PC-3 (cell line): ENCODE data around the gene PSMA7. TPM values are rescaled to one million over a fixed set of nuclear protein-coding genes. Genes with fewer than 3 reads are reported as not detected.

Experiments used
- ATAC-seq: fragments of 200-7000 bp; cut with Tn5 transposase; 2 replicates; pipeline ENCODE4 v1.9.1; 2020; ENCODE audit warnings: mild to moderate bottlenecking, moderate library complexity
- BruUV-seq: library from RNA; stranded (reverse); fragments of 400-500 nt; replicated peaks from 2 replicates; lab custom pipeline; 2021; lab: Mats Ljungman, UMichigan
- CTCF ChIA-PET: fragments of 300-600 bp; sonication (Branson Sonifier 250); formaldehyde crosslinking; loops from one replicate; lab custom pipeline; 2022; ENCODE audit warnings: antibody characterized with exemption; lab: Charles Lee
- POLR2A ChIA-PET: fragments of 300-600 bp; sonication (Branson Sonifier 250); formaldehyde crosslinking; loops from one replicate; lab custom pipeline; 2022; ENCODE audit warnings: antibody characterized with exemption; ENCODE audit not compliant: unreplicated experiment; lab: Charles Lee
- DNase-seq: peaks from one replicate; pipeline ENCODE4 v3.0.0-alpha.2; 2015
- H2AFZ ChIP-seq: fragments of 300-600 bp; sonication (generic); 2 replicates; pipeline ENCODE4 v1.6.0; 2016; ENCODE audit warnings: antibody characterized with exemption, low read length
- H3F3A ChIP-seq: fragments of 300-600 bp; sonication (generic); one replicate; pipeline ENCODE4 v1.6.0; 2017; ENCODE audit warnings: antibody characterized with exemption, low read length, control low read depth, mild to moderate bottlenecking; ENCODE audit not compliant: unreplicated experiment
- H3K27ac ChIP-seq: fragments of 300-600 bp; sonication (generic); 2 replicates; pipeline ENCODE4 v1.5.1; 2016; ENCODE audit warnings: mild to moderate bottlenecking, low read length
- H3K27me3 ChIP-seq: fragments of 300-600 bp; sonication (generic); 2 replicates; pipeline ENCODE4 v1.6.1; 2016; ENCODE audit warnings: low read length, mixed read lengths
- H3K36me3 ChIP-seq: fragments of 300-600 bp; sonication (generic); 2 replicates; pipeline ENCODE4 v1.6.1; 2016; ENCODE audit warnings: low read depth, mixed run types, low read length, mixed read lengths
- H3K4me1 ChIP-seq: fragments of 300-600 bp; sonication (generic); 2 replicates; pipeline ENCODE4 v1.5.1; 2016; ENCODE audit warnings: low read length; ENCODE audit not compliant: insufficient read depth
- H3K4me2 ChIP-seq: fragments of 300-600 bp; sonication (generic); 2 replicates; pipeline ENCODE4 v1.6.0; 2016; ENCODE audit warnings: low read length
- H3K4me3 ChIP-seq: fragments of 300-600 bp; sonication (generic); 2 replicates; pipeline ENCODE4 v1.5.1; 2016; ENCODE audit warnings: mild to moderate bottlenecking, low read length, mixed read lengths
- H3K79me2 ChIP-seq: fragments of 300-600 bp; sonication (generic); 2 replicates; pipeline ENCODE4 v1.6.1; 2017; ENCODE audit warnings: low read length, mixed read lengths
- H3K9ac ChIP-seq: fragments of 300-600 bp; sonication (generic); 2 replicates; pipeline ENCODE4 v1.6.0; 2016; ENCODE audit warnings: mild to moderate bottlenecking, low read length
- H3K9me2 ChIP-seq: fragments of 300-600 bp; sonication (generic); replicated peaks from 2 replicates; pipeline ENCODE4 v1.6.1; 2016; ENCODE audit warnings: mixed run types, low read length, mixed read lengths
- H3K9me3 ChIP-seq: fragments of 300-600 bp; sonication (generic); 2 replicates; pipeline ENCODE4 v1.6.1; 2016; ENCODE audit warnings: low read length, mixed read lengths
- H4K20me1 ChIP-seq: fragments of 300-600 bp; sonication (generic); 2 replicates; pipeline ENCODE4 v1.6.1; 2016; ENCODE audit warnings: low read length, mixed read lengths
- EZH2 ChIP-seq: fragments of 300-600 bp; sonication (generic); IDR thresholded peaks from one replicate; pipeline ENCODE4 v1.6.1; 2017; ENCODE audit warnings: antibody characterized with exemption, mild to moderate bottlenecking, low read length; ENCODE audit not compliant: unreplicated experiment
- EZH2phosphoT487 ChIP-seq: fragments of 300-600 bp; sonication (generic); IDR thresholded peaks from 2 replicates; pipeline ENCODE4 v1.6.1; 2018; ENCODE audit warnings: mild to moderate bottlenecking, antibody characterized with exemption, low read length, borderline replicate concordance
- intact Hi-C: fragments of 100-400 bp; cut with micrococcal nuclease; formaldehyde crosslinking; loops from 2 replicates; pipeline ENCODE4 v1.9.0; 2023
- total RNA-seq: library from RNA; depleted of rRNA; stranded (reverse); fragments of >200 nt; gene quantifications from 2 replicates; pipeline ENCODE4 v1.2.3, GENCODE V29; 2014
- TF ChIP-seq, protein P1 (sequence below): fragments of 300-600 bp; sonication (generic); conservative IDR thresholded peaks from 2 replicates; pipeline ENCODE4 v1.5.1; 2017; ENCODE audit warnings: antibody characterized with exemption, low read depth, mild to moderate bottlenecking, low read length

Gene PSMA7
- total RNA-seq, 1 experiment from 2014 or later, result 751 TPM

DNA sequence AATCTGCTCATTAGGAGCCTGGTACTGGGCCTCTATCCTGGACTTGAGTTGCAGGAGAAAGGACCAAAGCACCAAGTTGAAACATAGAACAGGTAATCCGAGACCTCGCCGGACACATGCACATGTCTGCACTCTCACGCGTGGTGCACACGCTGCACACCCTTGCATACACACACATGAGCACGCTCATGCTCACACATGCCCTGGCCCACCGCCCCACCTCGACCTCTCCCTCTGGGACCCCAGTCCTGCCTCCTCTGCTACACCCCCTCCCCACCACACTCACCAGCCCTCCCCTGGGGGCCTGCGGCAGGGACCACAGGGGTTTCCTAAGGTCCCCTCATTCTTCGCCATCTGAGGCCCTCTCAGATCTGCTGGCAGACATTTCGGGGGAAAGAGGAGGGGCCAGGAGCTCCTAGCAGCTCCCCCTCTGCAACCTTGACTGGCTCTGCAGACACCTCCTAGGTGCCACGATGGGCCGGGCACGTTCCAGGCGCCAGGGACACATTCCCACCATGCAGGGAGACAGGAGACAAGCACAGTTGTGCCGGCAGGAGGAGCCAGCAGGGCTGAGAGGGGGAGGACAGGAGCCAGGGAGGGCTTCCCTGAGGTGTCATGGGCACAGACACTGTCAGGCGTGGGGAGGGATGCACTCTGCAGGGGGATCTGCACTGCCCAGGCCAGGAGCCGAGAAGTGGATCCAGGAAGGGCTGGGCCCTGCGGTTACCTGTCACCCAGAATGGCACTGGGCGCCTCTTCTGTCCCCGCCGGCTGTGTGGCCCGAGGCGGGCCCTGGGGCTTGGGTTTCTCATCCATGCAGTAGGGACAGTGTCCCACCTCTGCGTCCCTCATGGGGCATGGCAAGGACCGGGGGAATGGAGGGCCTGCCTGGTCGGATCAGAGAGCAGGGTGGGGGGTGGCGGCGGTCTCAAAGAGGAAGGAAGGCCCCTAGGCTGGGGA, 46.5 kb downstream of the PSMA7 start:
- ChIA-PET CTCF (no interaction called here), POLR2A (no interaction called here)
- intact Hi-C loops, result no loop called here
- H3F3A ChIP-seq, result no peaks in the 10 kb centered on the region
- H3K9ac ChIP-seq, result no peak overlapping the region
- no peak overlapping the region for H2AFZ ChIP-seq
- H3K79me2 ChIP-seq, result no peaks in the 10 kb centered on the region
- H3K4me3 ChIP-seq, result no peak overlapping the region
- 0 out of 2 replicates have a peak, but pooled peaks cover 4% of the 10 kb centered on the region for H3K27me3 ChIP-seq
- H3K9me2 ChIP-seq, result no peaks in the 10 kb centered on the region
- H3K36me3 ChIP-seq, result no peaks in the 10 kb centered on the region
- H3K27ac ChIP-seq, result no peak overlapping the region
- no peak overlapping the region for H3K4me2 ChIP-seq
- ATAC-seq (no peak), DNase-seq (no peak)
- no peaks in the 10 kb centered on the region for H3K4me1 ChIP-seq
- no TSS peak for BruUV-seq
- H4K20me1 ChIP-seq, result no peaks in the 10 kb centered on the region
- no peaks in the 10 kb centered on the region for H3K9me3 ChIP-seq
- TF ChIP-seq EZH2 (no peak), EZH2phosphoT487 (no peak)
- TF ChIP-seq, protein P1, sequence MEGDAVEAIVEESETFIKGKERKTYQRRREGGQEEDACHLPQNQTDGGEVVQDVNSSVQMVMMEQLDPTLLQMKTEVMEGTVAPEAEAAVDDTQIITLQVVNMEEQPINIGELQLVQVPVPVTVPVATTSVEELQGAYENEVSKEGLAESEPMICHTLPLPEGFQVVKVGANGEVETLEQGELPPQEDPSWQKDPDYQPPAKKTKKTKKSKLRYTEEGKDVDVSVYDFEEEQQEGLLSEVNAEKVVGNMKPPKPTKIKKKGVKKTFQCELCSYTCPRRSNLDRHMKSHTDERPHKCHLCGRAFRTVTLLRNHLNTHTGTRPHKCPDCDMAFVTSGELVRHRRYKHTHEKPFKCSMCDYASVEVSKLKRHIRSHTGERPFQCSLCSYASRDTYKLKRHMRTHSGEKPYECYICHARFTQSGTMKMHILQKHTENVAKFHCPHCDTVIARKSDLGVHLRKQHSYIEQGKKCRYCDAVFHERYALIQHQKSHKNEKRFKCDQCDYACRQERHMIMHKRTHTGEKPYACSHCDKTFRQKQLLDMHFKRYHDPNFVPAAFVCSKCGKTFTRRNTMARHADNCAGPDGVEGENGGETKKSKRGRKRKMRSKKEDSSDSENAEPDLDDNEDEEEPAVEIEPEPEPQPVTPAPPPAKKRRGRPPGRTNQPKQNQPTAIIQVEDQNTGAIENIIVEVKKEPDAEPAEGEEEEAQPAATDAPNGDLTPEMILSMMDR, result no peak

DNA sequence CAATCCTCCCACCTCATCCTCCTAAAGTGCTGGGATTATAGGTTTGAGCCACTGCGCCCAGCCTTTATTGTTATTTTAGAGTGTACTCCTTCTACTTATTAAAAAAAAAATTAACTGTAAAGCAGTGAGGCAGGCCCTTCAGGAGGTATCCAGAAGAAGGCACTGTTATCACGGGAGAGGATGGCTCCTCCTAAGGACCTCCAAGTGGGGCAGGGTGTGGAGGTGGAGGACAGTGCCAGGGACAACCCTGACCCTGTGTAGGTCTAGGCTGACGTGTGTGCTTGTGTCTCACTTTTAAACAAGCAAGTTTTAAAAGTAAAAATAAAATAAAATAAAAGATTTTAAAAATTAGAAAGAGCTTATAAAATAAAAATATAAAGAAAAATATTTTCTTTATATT, 53.8 kb downstream of the PSMA7 start:
- TF ChIP-seq EZH2phosphoT487, result no peak
- TF ChIP-seq, protein P1, result no peak
- TF ChIP-seq EZH2, result no peak
- 0 out of 2 replicates have a peak, but pooled peaks cover 13% of the 10 kb centered on the region for H3K27me3 ChIP-seq
- CTCF ChIA-PET, result no interaction called here

More for the DNA sequence above, 53.8 kb downstream of the PSMA7 start:
- H2AFZ ChIP-seq, result no peak overlapping the region
- no peak overlapping the region for H3K27ac ChIP-seq
- no peaks in the 10 kb centered on the region for H3K79me2 ChIP-seq
- BruUV-seq, result no TSS peak
- no peak overlapping the region for H3K4me3 ChIP-seq
- H4K20me1 ChIP-seq, result no peaks in the 10 kb centered on the region
- peaks cover 10% of the 10 kb centered on the region for H3K4me1 ChIP-seq
- POLR2A ChIA-PET, result no interaction called here
- no peaks in the 10 kb centered on the region for H3K36me3 ChIP-seq
- ATAC-seq, result no peak
- H3K9me3 ChIP-seq, result no peaks in the 10 kb centered on the region
- no peak overlapping the region for H3K4me2 ChIP-seq
- DNase-seq, result no peak
- no peak overlapping the region for H3K9ac ChIP-seq
- no peaks in the 10 kb centered on the region for H3K9me2 ChIP-seq
- no peaks in the 10 kb centered on the region for H3F3A ChIP-seq
- intact Hi-C loops, result no loop called here
